ENCODE measurements around the gene SIGLEC9.

DNA sequence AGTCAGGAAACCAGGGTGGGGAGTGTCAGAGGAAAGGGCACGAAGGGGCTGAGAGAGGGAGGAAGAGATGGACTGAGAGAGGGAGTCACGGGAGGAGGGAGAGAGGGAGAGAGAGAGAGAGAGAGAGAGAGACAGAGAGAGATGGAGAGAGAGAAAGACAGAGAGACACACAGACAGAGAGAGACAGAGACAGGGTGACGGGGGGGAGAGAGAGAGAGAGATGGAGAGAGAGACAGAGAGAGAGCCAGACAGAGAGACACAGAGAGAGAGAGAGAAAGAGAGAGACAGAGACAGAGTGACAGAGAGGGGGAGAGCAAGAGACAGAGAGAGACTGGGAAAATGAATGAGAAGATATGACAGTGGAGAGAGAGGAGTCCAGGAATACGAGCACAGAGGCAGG lies 41.5 kb upstream of the SIGLEC9 start:
- no peak for TF ChIP-seq CTCF (conservative IDR thresholded peaks at IDR 0.05)
- TF ChIP-seq ZFX (IDR thresholded peaks at IDR 0.05), result no peak

All from C4-2B (cell line).